ENCODE measurements around the gene AOAH.

- TF ChIP-seq CTCF (IDR thresholded peaks at IDR 0.05): no peak
- no peak for TF ChIP-seq EP300 (IDR thresholded peaks at IDR 0.05)
- TF ChIP-seq POLR2A (IDR thresholded peaks at IDR 0.05): no peak
- no peak for TF ChIP-seq POLR2AphosphoS5 (IDR thresholded peaks at IDR 0.05)
Observed at GRCh38 chr7:36642010-36642409, 82.3 kb downstream of the AOAH start.
